RCC 7860 (cell line): ENCODE measurements around the gene ADPRHL1.
"Not testable (repeated sequence)": the region's sequence is repeated elsewhere in the genome, so short reads cannot be mapped to it uniquely, and the experiment has no call there.

ENCODE experiments used
- DNase-seq: peaks from one replicate; pipeline ENCODE4 v3.0.0-alpha.2; 2015; ENCODE audit warnings: low spot score
- FAIRE-seq: peaks from 2 replicates; lab custom pipeline; 2012; peaks lifted over from hg19 to GRCh38; lab: Jason Lieb, UNC

ADPRHL1 gene

DNA sequence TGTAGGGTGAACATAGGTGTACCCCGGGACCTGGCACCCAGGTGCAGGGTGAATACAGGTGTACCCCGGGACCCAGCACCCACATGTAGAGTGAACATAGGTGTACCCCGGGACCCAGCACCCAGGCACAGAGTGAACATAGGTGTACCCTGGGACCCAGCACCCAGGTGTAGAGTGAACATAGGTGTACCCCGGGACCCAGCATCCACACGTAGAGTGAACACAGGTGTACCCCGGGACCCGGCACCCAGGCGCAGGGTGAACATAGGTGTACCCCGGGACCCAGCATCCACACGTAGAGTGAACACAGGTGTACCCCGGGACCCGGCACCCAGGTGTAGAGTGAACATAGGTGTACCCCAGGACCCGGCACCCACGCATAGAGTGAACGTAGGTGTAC lies 17.4 kb downstream of the ADPRHL1 start:
- FAIRE-seq: not testable (repeated sequence)

DNA sequence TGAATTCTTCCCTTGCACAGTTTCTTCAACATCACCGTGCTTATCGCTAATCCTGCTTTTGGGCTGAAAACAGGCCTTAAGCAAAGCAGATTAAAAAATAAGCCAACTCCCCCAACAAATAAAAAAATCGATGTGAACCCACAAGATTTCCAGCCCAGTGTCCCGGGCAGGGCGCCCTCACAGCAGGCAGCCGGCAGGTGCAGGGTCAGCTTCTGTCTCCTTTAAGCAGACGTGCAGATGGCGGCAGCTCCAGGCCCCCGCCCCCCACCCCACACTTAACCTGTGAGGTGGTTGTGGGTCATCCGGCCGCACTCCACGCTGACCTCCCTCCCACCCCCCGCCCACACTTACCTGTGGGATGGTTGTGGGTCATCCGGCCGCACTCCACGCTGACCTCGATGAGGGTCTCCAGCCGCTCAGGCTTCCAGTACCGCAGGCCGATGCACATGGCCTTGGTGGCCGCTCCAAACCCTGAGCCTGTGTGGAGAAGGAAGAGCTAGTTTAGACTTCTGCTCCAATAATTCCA lies 19.8 kb downstream of the ADPRHL1 start:
- FAIRE-seq: no peak

More for the DNA sequence above, 17.4 kb downstream of the ADPRHL1 start:
- not testable (repeated sequence) for DNase-seq

DNA sequence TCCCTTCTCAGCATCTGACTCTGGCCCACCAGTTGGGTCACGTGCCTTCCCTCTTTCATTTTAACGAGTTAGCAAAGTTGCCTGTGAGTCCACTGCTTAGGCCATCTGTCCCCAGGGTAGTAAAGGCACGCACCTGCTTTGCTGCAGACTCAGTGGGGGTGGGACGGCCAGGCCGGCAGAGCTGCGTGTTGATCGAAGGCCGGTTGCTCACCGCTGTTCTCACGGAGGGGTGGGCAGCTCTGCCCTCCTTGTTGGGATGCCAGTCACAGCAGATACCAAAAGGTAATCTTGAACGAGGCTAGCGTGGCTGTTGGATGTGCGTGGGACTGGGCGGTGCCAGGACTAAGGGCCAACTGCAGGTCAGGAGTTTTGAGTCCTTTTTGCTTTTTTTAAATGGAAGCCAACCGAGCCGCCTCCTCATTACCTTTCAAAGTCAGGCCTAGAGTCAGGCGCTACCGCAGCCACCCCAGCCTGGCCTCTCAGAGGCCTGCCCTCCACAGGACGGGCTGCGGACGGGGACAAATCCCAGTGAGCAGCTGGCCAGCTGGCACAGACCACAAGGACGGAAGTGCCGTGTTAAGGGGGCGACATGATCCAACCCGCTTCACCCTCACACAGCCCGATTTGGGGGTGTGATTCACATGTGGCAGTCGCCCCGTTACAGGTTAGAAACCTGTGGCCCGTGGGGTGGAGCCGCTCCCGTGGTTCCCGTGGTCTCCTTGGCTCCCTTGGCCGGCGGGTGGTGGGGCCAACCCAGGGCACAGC lies 20.6 kb downstream of the ADPRHL1 start:
- no peak for DNase-seq
- no peak for FAIRE-seq

More for the DNA sequence above, 19.8 kb downstream of the ADPRHL1 start:
- no peak for DNase-seq

DNA sequence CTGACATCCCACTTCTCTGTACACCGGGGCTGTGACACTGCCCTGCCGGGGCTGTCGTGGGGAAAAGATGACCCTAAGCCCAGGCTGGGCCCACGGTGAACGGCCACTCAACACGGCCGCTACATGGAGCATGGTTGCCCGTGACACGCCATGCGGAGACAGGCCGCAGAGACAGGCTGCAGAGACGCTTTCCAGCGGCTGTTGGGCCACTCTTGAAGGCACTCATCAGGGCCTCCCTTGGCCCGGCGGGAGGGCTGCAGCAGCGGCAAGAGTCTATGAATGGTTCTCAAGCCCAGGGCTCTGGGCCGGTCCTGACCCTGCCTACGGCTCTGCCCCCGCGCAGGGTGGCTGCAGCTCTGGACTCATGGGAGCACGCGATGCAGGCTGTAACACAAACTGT lies 22.1 kb downstream of the ADPRHL1 start:
- FAIRE-seq: no peak
- no peak for DNase-seq

DNA sequence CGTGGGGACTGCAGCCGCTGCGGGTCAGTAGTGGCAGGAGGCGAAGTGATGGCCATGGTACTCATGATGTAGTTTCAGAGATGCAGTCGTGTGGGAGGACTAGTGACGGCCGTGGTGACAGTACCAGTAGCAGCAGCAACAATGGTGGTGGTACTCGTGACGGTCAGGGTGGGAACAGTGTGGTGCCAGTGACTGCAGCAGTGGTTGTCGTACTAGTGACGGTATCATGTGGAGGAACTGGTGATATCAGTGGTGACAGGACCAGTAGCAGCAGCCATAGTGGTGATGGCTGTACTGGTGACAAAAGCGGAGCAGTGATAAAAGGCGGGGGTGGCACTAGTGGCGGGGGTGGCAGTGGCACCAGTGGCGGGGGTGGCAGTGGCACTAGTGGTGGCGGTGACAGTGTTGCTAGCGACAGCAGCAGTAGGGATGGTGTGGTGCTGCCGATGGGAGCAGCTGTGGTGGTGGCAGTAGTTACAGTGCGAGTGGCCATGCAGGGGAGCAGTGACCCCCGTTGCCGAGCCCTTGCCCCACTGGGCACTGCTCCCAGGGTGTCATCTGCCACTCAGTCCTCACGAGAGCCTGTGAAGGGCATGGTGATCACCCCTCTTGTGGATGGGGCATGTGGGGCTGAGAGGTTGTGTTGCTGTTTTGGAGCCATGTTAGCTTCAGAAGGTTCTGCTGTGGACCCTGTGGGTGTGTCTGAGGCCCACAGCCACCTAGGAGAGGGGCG lies 22.7 kb downstream of the ADPRHL1 start:
- DNase-seq (no peak), FAIRE-seq (no peak)

DNA sequence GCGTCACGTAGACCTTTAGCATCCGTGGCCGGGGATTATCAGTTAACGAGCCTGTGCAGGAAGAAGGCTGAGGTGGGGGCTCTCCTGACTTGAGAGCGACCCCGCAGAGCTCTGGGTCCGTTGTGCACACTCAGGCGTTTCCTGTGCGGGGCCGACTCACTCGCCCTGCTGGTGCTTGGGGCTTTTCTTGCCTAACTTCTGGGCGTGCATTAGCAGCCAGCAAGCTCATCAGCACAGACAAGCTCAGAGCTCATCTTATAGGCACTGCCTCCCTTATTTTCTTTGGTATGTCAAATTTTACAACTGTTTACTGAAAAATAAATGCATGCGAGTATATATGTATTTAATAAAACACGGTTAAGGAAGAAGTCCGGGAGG lies 23.7 kb downstream of the ADPRHL1 start:
- DNase-seq (no peak), FAIRE-seq (no peak)

DNA sequence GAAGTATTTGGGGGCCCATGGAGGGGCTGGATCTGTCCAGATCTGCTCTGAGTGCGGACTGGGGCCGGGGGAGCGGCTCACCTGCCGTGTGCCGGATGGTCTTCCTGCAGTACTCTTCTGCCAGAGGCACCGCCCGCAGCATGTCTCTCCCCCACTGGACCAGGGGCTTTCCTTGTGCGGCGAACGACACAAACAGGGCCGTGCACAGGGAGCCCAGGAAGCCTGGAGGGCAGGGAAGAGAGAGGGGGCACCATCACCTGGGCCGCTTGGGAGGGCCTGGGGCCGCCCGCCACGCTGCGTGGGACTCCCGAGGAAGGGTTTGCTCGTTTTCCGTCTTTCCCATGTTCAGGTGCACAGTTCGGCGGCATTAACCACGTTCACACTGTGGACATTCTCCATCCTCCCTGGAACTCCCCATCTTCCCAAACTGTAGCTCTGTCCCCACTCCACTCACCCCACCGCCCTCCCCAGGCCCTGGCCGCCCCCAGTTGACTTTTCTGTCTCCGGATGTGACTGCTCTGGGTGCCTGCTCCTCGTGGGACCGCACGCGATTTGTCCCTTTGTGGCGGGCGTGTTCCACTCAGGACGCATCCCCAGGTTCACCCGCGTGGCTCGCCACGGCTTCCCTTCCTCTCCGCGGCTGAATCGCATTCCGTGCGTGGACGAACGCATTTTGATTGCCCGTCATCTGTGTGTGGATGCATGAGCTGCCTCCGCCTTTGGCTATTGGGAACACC lies 24.2 kb downstream of the ADPRHL1 start:
- FAIRE-seq: no peak
- no peak for DNase-seq

DNA sequence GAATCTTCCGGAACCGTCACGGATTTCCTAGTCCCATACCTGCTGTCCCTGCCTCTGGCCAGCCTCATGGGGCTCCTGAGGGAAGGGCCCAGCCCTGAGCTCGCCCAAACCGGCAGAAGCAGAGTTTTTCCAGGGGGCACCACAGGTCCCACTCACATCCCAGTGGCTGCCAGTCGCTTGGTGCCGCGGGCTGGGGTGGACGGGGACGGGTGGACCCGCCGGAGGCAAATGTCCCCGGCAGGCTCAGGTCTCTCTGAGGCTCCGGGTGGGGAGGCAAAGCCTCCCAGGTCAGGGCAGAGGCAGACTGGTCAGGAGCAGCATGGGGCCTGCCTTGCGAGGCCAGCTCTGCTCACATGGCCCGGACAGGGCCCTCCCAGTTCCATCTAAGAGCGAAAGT lies 24.8 kb downstream of the ADPRHL1 start:
- FAIRE-seq (no peak), DNase-seq (no peak)

DNA sequence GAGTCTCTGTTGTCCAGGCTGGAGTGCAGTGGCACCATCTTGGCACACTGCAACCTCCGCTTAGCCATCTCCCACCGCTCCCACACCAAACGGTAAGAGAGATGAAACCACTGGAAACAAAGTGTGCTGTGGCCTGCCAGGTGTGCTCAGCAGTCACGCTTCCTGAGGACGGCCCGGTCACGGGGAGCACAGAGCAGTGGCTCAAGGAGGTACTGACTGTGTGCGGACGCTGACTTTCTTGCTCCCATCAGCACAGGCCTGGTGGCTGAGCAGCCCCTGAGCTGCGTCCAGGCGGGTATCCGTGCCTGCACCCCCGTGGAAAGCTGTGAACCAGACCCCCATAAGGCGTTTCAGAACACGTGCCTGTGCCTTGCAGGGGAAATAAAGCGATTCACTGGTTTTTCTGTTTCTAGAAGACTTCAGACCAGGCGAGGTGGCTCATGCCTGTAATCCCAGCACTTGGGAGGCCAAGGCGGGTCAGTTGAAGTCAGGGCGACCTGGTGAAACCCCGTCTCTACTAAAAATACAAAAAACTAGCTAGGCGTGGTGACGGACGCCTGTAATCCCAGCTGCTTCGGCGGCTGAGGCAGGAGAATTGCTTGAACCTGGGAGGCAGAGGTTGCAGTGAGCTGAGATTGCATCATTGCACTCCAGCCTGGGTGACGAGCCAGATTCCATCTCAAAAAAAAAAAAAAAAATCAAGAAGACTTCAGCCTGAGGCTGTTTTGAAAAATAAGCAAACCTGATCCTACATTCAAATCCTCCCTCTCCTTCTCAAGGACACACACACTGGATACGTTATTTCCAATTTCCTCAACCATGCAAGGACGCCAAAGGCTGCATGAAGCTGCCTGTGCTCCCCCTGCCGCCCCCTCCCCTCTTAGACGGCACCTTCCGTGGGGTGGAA lies 25.5 kb downstream of the ADPRHL1 start:
- DNase-seq (no peak), FAIRE-seq (no peak)

DNA sequence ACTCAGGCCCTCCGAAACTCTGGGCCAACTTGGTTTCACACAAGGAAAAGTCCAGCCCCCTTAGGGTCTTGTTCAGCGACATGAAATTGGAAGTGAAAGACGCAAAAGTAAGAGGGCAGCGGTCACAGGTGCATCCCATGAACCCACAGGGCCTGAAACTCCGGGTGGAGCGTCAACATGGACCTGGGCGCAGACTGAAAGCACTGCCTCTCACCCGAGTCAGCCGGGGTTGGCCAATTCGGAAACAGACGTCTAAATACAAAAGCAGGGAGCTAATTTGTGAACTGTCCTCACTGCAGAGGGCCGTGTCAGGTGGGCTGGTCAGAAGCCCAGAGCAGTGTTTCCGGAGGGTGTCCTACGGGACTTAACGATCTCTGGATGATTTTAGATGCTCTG lies 26.7 kb downstream of the ADPRHL1 start:
- FAIRE-seq: no peak

DNA sequence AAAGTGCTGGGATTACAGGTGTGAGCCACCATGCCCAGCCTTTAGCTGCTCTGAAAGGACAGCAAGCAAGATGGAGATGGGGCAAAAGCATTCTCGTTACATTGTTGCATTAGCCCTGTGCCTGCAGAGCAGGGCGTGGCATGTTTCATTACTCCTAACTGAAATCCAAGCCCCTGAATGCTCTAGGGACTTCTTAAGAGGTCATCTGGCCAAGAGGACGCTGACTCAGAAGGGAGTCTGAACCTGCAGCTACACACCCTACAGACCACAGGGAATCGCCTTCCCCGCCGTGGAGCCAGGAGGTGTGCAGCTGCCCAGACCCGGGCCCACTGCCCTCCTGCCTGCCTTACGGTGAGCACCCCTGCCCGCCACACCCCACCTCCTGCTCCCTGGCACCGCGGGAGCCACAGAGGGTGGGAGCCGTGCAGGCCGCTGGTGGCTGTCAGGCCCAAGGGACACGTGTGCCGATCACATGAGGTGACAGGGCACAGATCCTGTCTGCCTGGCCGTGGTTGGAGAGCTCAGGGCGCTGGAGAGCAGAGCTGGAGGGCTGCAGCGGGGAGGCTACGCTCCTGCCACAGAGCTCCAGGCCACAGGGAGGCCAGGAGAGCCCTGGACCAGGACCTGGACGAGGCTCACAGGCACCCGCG lies 27.2 kb downstream of the ADPRHL1 start:
- no peak for DNase-seq
- FAIRE-seq: no peak

More for the DNA sequence above, 26.7 kb downstream of the ADPRHL1 start:
- no peak for DNase-seq

DNA sequence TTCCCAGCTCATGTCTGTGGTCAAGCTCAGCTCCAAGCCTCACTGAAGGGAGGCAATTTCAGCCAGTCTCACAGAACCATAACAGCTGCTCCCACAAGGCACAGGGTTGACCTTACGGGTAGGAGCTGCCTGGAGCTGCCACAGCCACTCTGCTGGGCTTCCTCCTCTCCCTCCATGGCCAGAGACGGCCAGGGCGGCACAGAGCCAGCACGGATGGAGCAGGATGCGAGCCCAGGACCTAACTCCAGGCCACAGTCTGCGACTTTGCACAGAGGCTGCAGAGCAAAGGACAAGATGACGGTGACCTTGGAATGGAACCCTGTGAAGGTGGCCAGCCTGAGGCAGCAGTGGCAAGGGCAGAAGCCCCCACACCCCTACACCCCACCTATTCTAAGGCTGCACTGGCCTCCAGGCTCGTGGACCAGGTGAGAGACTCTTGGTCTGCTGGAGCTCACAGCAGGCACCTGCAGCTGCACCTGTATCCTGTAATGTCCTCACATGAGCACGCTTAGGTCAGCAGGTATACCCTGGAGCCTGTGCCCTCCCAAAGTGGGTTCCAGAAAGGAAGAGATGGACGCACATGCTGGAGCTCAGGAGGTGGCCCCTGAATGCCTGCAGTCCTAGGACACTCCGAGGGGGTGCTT lies 29.6 kb downstream of the ADPRHL1 start:
- FAIRE-seq: no peak

DNA sequence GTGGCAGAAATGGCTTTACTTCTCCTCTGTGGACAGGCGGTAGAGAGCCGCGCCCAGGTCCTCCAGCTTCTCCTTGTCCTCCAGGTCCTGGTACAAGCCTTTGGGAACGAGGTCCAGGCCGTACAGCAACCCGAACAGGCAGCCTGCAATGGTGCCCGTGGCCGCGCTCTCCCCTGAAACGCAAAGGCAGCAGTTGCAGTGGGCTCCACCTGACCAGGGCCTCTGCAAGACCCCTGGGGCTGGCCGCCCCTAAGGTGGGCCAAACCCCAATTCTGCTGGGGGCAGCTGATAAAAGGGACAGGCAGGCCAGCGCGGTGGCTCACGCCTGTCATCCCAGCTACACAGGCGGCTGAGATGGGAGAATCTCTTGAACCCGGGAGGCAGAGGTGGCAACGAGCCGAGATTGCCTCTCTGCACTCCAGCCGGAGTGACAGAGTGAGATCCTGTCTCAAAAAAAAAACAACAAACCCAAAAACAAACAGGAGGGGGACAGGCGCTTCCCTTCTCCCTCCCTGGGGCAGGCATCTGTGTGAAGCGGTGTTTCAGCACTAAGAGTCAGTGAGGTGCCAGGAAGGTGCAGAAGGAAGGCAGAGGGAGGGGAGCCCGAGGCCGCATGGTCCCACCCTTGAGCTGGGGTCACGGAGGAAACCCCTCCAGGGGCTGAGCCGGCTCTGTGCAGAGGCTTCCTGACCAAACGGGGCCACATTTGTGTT lies 30.3 kb downstream of the ADPRHL1 start:
- no peak for FAIRE-seq

More for the DNA sequence above, 29.6 kb downstream of the ADPRHL1 start:
- no peak for DNase-seq

DNA sequence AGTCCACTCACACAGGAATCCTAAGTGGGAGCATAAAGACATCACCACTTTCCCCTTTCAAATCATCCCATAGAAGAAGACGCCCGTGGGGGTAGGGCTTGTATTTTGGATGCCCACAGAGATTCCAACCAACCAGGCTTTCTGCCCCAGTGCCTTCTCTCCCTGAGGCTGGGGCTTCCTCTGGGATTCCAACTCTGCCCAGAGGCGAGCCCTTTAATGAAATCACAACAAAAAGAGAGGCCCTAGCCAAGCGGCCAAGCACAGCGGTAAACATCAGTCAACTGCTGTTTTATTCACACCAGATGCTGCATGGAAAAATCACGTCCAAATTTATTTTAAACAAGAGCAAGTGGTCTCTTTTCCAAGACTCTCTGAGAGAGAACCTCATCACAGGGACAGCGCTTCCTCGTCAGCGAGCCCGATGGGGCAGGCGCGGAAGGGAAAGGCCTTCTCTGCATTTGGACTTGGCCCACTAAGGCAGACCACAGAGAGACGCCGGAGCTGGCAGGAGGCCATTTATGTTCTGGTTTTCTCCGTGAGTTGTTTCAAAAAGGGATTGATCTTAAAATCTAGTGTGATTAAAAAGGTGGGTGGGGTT lies 31.5 kb downstream of the ADPRHL1 start:
- no peak for DNase-seq
- no peak for FAIRE-seq

More for the DNA sequence above, 30.3 kb downstream of the ADPRHL1 start:
- DNase-seq: no peak

DNA sequence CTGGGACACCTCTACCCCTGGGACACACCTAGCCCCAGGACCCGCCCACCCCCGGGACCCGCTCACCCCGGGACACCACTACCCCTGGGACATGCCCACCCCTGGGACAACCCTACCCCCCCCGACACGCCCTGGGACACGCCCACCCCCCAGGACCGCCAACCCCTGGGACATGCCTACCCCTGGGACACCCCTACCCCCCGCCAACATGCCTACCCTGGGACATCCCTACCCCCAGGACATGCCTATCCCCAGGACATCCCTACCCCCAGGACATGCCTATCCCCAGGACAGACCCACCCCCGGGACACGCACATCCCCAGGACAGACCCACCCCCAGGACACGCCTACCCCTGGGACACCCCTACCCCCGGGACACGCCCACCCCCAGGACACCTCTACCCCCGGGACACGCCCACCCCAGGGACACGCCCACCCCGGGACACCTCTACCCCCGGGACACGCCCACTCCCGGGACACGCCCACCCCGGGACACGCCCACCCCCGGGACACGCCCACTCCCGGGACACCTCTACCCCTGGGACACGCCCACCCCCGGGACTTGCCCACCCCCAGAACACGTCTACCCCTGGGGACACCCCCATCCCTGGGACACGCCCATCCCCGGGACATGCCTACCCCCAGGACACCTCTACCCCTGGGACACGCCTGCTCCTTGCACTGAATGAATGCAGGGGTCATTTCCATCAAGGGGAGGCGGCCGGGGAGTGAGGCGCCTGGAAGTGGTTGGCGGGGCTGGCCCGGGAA lies 32.3 kb downstream of the ADPRHL1 start:
- no peak for FAIRE-seq
- DNase-seq: no peak

DNA sequence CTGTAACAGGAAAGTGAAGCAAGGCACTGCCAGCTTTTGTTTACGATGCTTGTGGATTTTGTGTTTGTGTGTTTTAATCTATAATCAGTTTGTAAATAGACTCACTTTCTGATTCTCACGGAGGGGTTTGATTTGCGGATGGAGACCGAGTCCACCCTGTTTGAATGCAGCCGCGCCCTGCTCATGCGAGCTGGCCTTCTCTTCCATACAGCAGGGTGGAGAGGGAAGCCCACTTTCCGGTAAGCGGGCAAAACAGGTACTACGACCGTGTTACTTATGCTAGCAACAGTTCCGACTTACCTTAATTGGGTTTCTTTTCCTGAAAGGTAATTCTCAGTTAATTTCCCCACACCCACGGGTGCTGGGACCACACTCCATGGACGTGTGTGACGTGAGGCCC lies 33.1 kb downstream of the ADPRHL1 start:
- no peak for DNase-seq
- no peak for FAIRE-seq

DNA sequence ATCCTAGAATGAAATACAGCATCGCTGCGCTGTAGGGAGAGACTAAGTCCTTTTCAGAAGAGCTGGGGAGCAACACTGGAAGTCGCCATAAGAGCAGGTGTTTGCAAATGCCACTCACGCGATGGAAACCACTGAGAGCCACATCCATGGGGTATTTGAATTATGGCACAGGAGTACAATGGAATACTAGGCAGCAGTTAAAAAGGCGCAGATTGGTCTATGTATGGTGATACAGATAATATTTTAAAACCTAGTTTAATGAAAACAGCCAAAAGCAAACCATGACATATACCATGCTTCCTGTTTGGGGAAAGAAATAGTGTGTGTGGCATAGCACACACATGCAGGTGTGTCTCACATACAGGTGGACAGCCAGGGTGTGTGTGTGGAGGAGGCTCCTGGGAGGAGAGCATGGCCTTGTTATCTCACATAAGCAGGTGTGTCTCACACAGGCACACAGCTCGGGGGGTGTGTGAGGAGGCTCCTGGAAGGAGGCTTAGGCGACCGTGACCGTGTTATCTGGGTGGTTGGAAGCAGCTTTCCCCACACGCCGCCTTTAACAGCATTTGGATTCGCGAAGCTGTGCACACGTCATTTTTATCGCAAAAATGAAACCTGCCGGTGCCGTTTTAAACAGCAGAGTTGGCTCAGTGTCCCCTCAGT lies 33.6 kb downstream of the ADPRHL1 start:
- FAIRE-seq (no peak), DNase-seq (no peak)
